Hematopoietic multipotent progenitor cell treated with erythropoietin and hydrocortisone succinate and interleukin-3 and kit ligand, for 4 days (in vitro differentiated cells): ENCODE results near the gene TRIML1.

Source experiments
- DNase-seq: peaks from one replicate; pipeline ENCODE4 v3.0.0-alpha.2; 2015

TRIML1 gene

GRCh38 chr4:188139141-188139540, at the start of gene TRIML1:
Gene TRIML1, plus strand, starts transcription at chr4:188139441. Its CDS starts 118 bp downstream, at chr4:188139559.
- DNase-seq, result no peak

GRCh38 chr4:188092824-188093223, 46.4 kb upstream of the TRIML1 start:
- DNase-seq, result no peak

- no peak for DNase-seq
Observed at GRCh38 chr4:188106454-188106853, 32.8 kb upstream of the TRIML1 start.

- DNase-seq, result no peak
Observed at GRCh38 chr4:188107931-188108843, 31.1 kb upstream of the TRIML1 start.

- no peak for DNase-seq
Observed at GRCh38 chr4:188109157-188109755, 30.0 kb upstream of the TRIML1 start, which contains the start of gene TRIML2. Gene TRIML2, minus strand, starts transcription at chr4:188109603. Its CDS starts 4,235 bp downstream, at chr4:188105368.

- DNase-seq, result no peak
Observed at GRCh38 chr4:188110036-188110435, 29.2 kb upstream of the TRIML1 start.

GRCh38 chr4:188110741-188111471, 28.3 kb upstream of the TRIML1 start:
- no peak for DNase-seq

GRCh38 chr4:188111955-188112354, 27.3 kb upstream of the TRIML1 start:
- no peak for DNase-seq

GRCh38 chr4:188113156-188113555, 26.1 kb upstream of the TRIML1 start:
- no peak for DNase-seq

- no peak for DNase-seq
Observed at GRCh38 chr4:188117631-188118324, 21.5 kb upstream of the TRIML1 start.

GRCh38 chr4:188121530-188121929, 17.7 kb upstream of the TRIML1 start:
- DNase-seq, result no peak

GRCh38 chr4:188127214-188127874, 11.9 kb upstream of the TRIML1 start:
- DNase-seq, result no peak

GRCh38 chr4:188130355-188130754, 8.9 kb upstream of the TRIML1 start:
- no peak for DNase-seq

GRCh38 chr4:188132232-188132631, 7.0 kb upstream of the TRIML1 start:
- DNase-seq, result no peak

GRCh38 chr4:188138227-188138626, 1.0 kb upstream of the TRIML1 start:
- no peak for DNase-seq

GRCh38 chr4:188139671-188140070, 430 bp downstream of the TRIML1 start:
- DNase-seq, result no peak

- no peak for DNase-seq
Observed at GRCh38 chr4:188143731-188144130, 4.5 kb downstream of the TRIML1 start.

GRCh38 chr4:188145601-188146000, 6.4 kb downstream of the TRIML1 start:
- no peak for DNase-seq

- no peak for DNase-seq
Observed at GRCh38 chr4:188146618-188147017, 7.4 kb downstream of the TRIML1 start.

- DNase-seq, result no peak
Observed at GRCh38 chr4:188147176-188147575, 7.9 kb downstream of the TRIML1 start.

- DNase-seq, result no peak
Observed at GRCh38 chr4:188147776-188148175, 8.5 kb downstream of the TRIML1 start.
